Astrocyte (in vitro differentiated cells and primary cell): Measurements from ENCODE around the gene FAM240B.

ENCODE experiments used
- EZH2 ChIP-seq: IDR thresholded peaks from 2 replicates; pipeline ENCODE4 v1.6.1; 2012; ENCODE audit warnings: mild to moderate bottlenecking, low read length, inconsistent platforms; ENCODE audit not compliant: insufficient read depth
- TF ChIP-seq, protein P1 (sequence below): IDR thresholded peaks from 2 replicates; pipeline ENCODE4 v1.5.1; 2011; ENCODE audit warnings: low read depth, mild to moderate bottlenecking, inconsistent platforms, low read length, moderate library complexity; ENCODE audit not compliant: insufficient read depth

DNA sequence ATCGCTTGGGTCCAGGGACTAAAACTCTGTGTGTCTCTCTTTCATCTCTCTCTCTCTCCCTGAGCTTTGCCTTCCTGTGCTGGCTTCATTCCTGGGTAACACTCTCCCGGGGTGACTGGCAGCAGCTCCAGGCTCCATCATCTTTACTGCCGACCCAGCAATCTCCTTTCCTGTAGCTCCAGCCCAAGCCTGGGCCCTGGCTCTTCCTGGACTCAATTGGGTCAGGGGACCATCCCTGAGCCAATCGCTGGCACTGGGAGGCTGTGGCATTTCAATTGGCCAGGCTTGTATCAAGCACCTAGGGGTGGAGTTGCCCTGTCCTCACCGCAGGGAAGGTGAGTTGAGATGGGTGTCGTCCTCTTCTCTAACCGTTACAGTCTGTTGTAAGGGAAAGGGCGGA, 31.9 kb downstream of the FAM240B start:
- TF ChIP-seq, protein P1, sequence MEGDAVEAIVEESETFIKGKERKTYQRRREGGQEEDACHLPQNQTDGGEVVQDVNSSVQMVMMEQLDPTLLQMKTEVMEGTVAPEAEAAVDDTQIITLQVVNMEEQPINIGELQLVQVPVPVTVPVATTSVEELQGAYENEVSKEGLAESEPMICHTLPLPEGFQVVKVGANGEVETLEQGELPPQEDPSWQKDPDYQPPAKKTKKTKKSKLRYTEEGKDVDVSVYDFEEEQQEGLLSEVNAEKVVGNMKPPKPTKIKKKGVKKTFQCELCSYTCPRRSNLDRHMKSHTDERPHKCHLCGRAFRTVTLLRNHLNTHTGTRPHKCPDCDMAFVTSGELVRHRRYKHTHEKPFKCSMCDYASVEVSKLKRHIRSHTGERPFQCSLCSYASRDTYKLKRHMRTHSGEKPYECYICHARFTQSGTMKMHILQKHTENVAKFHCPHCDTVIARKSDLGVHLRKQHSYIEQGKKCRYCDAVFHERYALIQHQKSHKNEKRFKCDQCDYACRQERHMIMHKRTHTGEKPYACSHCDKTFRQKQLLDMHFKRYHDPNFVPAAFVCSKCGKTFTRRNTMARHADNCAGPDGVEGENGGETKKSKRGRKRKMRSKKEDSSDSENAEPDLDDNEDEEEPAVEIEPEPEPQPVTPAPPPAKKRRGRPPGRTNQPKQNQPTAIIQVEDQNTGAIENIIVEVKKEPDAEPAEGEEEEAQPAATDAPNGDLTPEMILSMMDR, result no peak
- no peak for TF ChIP-seq EZH2
